Thyroid gland (tissue), 4 donors: Measurements from ENCODE around the gene PIK3R6. TPM values are rescaled to one million over a fixed set of nuclear protein-coding genes. Genes with fewer than 3 reads are reported as not detected.

Experiments used
- DNase-seq, 2 donors: peaks; one replicate each; pipeline ENCODE4 v3.0.0-alpha.2; 2019
- H3K27ac ChIP-seq, 3 donors: fragments of 200-600 bp; sonication (generic); 1 replicate in 2 of 3; 2 replicates in 1 of 3; pipeline ENCODE4 v1.5.1; 2016 to 2019; ENCODE audit warnings: mild to moderate bottlenecking in 1 of 3, moderate library complexity in 1 of 3
- H3K27me3 ChIP-seq: fragments of 200-600 bp; sonication (generic); one replicate; pipeline ENCODE4 v1.5.1; 2019
- H3K36me3 ChIP-seq, 2 donors: fragments of 200-600 bp; sonication (generic); one replicate each; pipeline ENCODE4 v1.5.1; 2016 to 2019
- H3K4me1 ChIP-seq, 2 donors: fragments of 200-600 bp; sonication (generic); one replicate each; pipeline ENCODE4 v1.5.1; 2017 to 2019
- H3K4me3 ChIP-seq, 3 donors: fragments of 200-600 bp; sonication (generic); replicated peaks in 1 of 3; 1 replicate in 2 of 3; 2 replicates in 1 of 3; pipeline ENCODE4 v1.5.1; 2016; ENCODE audit warnings: mild to moderate bottlenecking in 1 of 3
- H3K9me3 ChIP-seq: fragments of 200-600 bp; sonication (generic); one replicate; pipeline ENCODE4 v1.5.1; 2017
- CTCF ChIP-seq, 6 experiments: fragments of 200-600 bp in 3 of 6; fragments of 450-650 bp in 3 of 6; sonication (generic) in 3 of 6; IDR thresholded peaks; one replicate each; pipeline ENCODE4 v1.5.1; 2016 to 2019; ENCODE audit warnings: antibody characterized with exemption in 6 of 6, mild to moderate bottlenecking in 2 of 6, inconsistent platforms in 1 of 6, moderate library complexity in 1 of 6
- POLR2A ChIP-seq, 2 donors: fragments of 450-650 bp; IDR thresholded peaks; one replicate each; pipeline ENCODE4 v1.6.1; 2017; ENCODE audit warnings: antibody characterized with exemption in 2 of 2, mild to moderate bottlenecking in 2 of 2, moderate library complexity in 1 of 2
- WGBS, 2 donors: methylation state at CpG; one replicate each; pipeline ENCODE4 v1.1.5; 2017; 5-methylcytosine and 5-hydroxymethylcytosine counted together
- intact Hi-C: fragments of 100-400 bp; cut with DNase I; formaldehyde crosslinking; loops from one replicate; pipeline ENCODE4 v1.15.1; 2023
- total RNA-seq, 4 donors: library from RNA; depleted of rRNA; stranded (reverse); fragments of >200 nt; gene quantifications; one replicate each; pipeline ENCODE4 v1.2.3, GENCODE V29; 2016

Gene PIK3R6
- total RNA-seq, 4 donors from 2014 or later, result 0.22 TPM; not detected in 3

- Histone ChIP-seq H3K36me3 (no peaks in the 10 kb centered on the region), H3K27me3 (no peaks in the 10 kb centered on the region), H3K27ac (no peak overlapping the region), H3K9me3 (no peaks in the 10 kb centered on the region), H3K4me1 (no peaks in the 10 kb centered on the region), H3K4me3 (no peak overlapping the region)
- TF ChIP-seq POLR2A (IDR thresholded peaks at IDR 0.05) (no peak), CTCF (IDR thresholded peaks at IDR 0.05) (no peak)
- no peak for DNase-seq
- intact Hi-C loops, result no loop called here
- 91 to 100% methylated on average over 1 of the region's 1 CpG for WGBS, 2 donors
Measured at GRCh38 chr17:8868092-8868491, 618 bp upstream of the PIK3R6 start.

- WGBS, 2 donors, result 86 to 87% methylated on average over 6 to 7 of the region's 7 CpGs
- H3K9me3 ChIP-seq, result no peaks in the 10 kb centered on the region
- no peak overlapping the region for H3K4me3 ChIP-seq
- no peaks in the 10 kb centered on the region for H3K36me3 ChIP-seq
- no peak for DNase-seq
- H3K4me1 ChIP-seq, result no peaks in the 10 kb centered on the region
- intact Hi-C loops, result no loop called here
- H3K27me3 ChIP-seq, result no peaks in the 10 kb centered on the region
- TF ChIP-seq CTCF (IDR thresholded peaks at IDR 0.05), result no peak
- H3K27ac ChIP-seq, result no peak overlapping the region
Measured at GRCh38 chr17:8865811-8866210, 1.7 kb downstream of the PIK3R6 start.

- H3K27me3 ChIP-seq, result no peaks in the 10 kb centered on the region
- 59 to 67% methylated on average over 5 to 6 of the region's 6 CpGs for WGBS, 2 donors
- intact Hi-C loops, result no loop called here
- no peak for DNase-seq
- no peak for TF ChIP-seq POLR2A (IDR thresholded peaks at IDR 0.05)
- TF ChIP-seq CTCF (IDR thresholded peaks at IDR 0.05), result no peak
- H3K9me3 ChIP-seq, result no peaks in the 10 kb centered on the region
- no peaks in the 10 kb centered on the region for H3K36me3 ChIP-seq
- H3K4me3 ChIP-seq, result no peak overlapping the region
- no peak overlapping the region for H3K27ac ChIP-seq
- no peaks in the 10 kb centered on the region for H3K4me1 ChIP-seq
Measured at GRCh38 chr17:8865385-8865784, 2.1 kb downstream of the PIK3R6 start.

GRCh38 chr17:8862213-8863056 is 5.0 kb downstream of the PIK3R6 start:
- 79 to 87% methylated on average over 9 of the region's 9 CpGs for WGBS, 2 donors
- DNase-seq, result no peak
- TF ChIP-seq CTCF (IDR thresholded peaks at IDR 0.05), result no peak
- TF ChIP-seq POLR2A (IDR thresholded peaks at IDR 0.05), result no peak
- intact Hi-C loops, result no loop called here
- no peaks in the 10 kb centered on the region for H3K27me3 ChIP-seq
- H3K4me3 ChIP-seq, result no peak overlapping the region
- H3K27ac ChIP-seq, result no peak overlapping the region
- H3K9me3 ChIP-seq, result no peaks in the 10 kb centered on the region
- H3K4me1 ChIP-seq, result no peaks in the 10 kb centered on the region
- no peaks in the 10 kb centered on the region for H3K36me3 ChIP-seq

- Histone ChIP-seq H3K27ac (no peak overlapping the region), H3K4me3 (no peak overlapping the region), H3K9me3 (no peaks in the 10 kb centered on the region), H3K27me3 (no peaks in the 10 kb centered on the region), H3K36me3 (no peaks in the 10 kb centered on the region), H3K4me1 (no peaks in the 10 kb centered on the region)
- no peak for DNase-seq
- TF ChIP-seq CTCF (IDR thresholded peaks at IDR 0.05) (no peak), POLR2A (IDR thresholded peaks at IDR 0.05) (no peak)
- WGBS, 2 donors, result 74 to 77% methylated on average over 7 of the region's 7 CpGs
- intact Hi-C loops, result no loop called here
Measured at GRCh38 chr17:8861495-8862181, 5.8 kb downstream of the PIK3R6 start.
